Progenitor cell of endocrine pancreas (in vitro differentiated cells): ENCODE results near the gene PGPEP1. TPM values are rescaled to one million over a fixed set of nuclear protein-coding genes. Genes with fewer than 3 reads are reported as not detected.
A peak's percentile ranks its signal among the peaks of the same experiment; 100 is the strongest.
"Not testable (repeated sequence)": the region's sequence is repeated elsewhere in the genome, so short reads cannot be mapped to it uniquely, and the experiment has no call there.

ENCODE experiments used
- DNase-seq: peaks from one replicate; pipeline ENCODE4 v3.0.0; 2021; ENCODE audit warnings: low spot score; ENCODE audit not compliant: unreplicated experiment
- H3K27ac Mint-ChIP-seq: 2 replicates; pipeline ENCODE4 v1.8.0; 2021; ENCODE audit warnings: mild to moderate bottlenecking, moderate library complexity, mixed read lengths
- H3K27me3 Mint-ChIP-seq: 2 replicates; pipeline ENCODE4 v1.8.0; 2021; ENCODE audit warnings: mixed read lengths
- H3K36me3 Mint-ChIP-seq: 2 replicates; pipeline ENCODE4 v1.8.0; 2022; ENCODE audit warnings: mixed read lengths; ENCODE audit not compliant: insufficient read depth
- H3K4me1 Mint-ChIP-seq: 2 replicates; pipeline ENCODE4 v1.8.0; 2021; ENCODE audit warnings: low read depth, mixed read lengths
- H3K4me3 Mint-ChIP-seq: 2 replicates; pipeline ENCODE4 v1.8.0; 2021; ENCODE audit warnings: low read depth, mild to moderate bottlenecking, moderate library complexity, mixed read lengths
- H3K9me3 Mint-ChIP-seq: 2 replicates; pipeline ENCODE4 v1.8.0; 2021; ENCODE audit warnings: low read depth, mixed read lengths
- total RNA-seq: library from RNA; stranded (reverse); gene quantifications from 2 replicates; pipeline ENCODE4 v1.2.1, GENCODE V29; 2021
- TF ChIP-seq, protein P1 (sequence below): fragments of 200-600 bp; sonication (generic); IDR thresholded peaks from one replicate; pipeline ENCODE4 v1.5.0; 2021; ENCODE audit warnings: antibody characterized with exemption, mild to moderate bottlenecking; ENCODE audit not compliant: unreplicated experiment

The PGPEP1 gene
- total RNA-seq, 1 donor from 2014 or later, result 51.3 TPM

- H3K36me3 Mint-ChIP-seq, result no peaks in the 10 kb centered on the region
- DNase-seq, result no peak
- no peaks in the 10 kb centered on the region for H3K9me3 Mint-ChIP-seq
- no peaks in the 10 kb centered on the region for H3K27me3 Mint-ChIP-seq
- peak overlapping the region; percentile 87 for H3K27ac Mint-ChIP-seq
- TF ChIP-seq, protein P1, sequence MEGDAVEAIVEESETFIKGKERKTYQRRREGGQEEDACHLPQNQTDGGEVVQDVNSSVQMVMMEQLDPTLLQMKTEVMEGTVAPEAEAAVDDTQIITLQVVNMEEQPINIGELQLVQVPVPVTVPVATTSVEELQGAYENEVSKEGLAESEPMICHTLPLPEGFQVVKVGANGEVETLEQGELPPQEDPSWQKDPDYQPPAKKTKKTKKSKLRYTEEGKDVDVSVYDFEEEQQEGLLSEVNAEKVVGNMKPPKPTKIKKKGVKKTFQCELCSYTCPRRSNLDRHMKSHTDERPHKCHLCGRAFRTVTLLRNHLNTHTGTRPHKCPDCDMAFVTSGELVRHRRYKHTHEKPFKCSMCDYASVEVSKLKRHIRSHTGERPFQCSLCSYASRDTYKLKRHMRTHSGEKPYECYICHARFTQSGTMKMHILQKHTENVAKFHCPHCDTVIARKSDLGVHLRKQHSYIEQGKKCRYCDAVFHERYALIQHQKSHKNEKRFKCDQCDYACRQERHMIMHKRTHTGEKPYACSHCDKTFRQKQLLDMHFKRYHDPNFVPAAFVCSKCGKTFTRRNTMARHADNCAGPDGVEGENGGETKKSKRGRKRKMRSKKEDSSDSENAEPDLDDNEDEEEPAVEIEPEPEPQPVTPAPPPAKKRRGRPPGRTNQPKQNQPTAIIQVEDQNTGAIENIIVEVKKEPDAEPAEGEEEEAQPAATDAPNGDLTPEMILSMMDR, result no peak
- peaks cover 39% of the 10 kb centered on the region for H3K4me1 Mint-ChIP-seq
- H3K4me3 Mint-ChIP-seq, result peak overlapping the region; percentile 88
Observed at GRCh38 chr19:18321734-18322102, 18.7 kb upstream of the PGPEP1 start.

DNA sequence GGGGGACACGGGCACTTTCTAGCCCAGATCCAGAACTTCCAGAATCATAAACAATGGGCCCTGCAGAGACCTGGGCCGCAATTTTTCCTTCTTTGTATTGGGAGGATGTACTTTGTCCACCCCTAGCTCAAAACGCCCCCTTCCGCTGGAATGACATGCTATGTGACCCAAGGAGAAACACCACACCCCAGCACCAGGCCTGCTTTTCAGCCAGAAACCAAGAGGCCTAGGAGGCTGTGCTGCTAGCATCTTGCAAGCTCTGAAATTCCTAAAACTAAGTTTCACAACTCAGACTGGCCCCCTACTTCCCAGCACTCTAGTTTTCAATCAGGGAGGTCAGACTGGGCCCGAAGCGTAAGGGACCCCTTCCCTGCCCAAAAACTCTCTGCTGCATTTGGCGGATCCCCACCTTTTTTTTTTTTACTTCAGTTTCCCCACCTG lies 18.1 kb upstream of the PGPEP1 start:
- no peaks in the 10 kb centered on the region for H3K27me3 Mint-ChIP-seq
- H3K4me3 Mint-ChIP-seq, result peak overlapping the region; percentile 88
- H3K27ac Mint-ChIP-seq, result peak overlapping the region; percentile 87
- H3K9me3 Mint-ChIP-seq, result no peaks in the 10 kb centered on the region
- TF ChIP-seq, protein P1, result peak; percentile 34
- H3K36me3 Mint-ChIP-seq, result no peaks in the 10 kb centered on the region
- DNase-seq, result no peak
- peaks cover 39% of the 10 kb centered on the region for H3K4me1 Mint-ChIP-seq

DNA sequence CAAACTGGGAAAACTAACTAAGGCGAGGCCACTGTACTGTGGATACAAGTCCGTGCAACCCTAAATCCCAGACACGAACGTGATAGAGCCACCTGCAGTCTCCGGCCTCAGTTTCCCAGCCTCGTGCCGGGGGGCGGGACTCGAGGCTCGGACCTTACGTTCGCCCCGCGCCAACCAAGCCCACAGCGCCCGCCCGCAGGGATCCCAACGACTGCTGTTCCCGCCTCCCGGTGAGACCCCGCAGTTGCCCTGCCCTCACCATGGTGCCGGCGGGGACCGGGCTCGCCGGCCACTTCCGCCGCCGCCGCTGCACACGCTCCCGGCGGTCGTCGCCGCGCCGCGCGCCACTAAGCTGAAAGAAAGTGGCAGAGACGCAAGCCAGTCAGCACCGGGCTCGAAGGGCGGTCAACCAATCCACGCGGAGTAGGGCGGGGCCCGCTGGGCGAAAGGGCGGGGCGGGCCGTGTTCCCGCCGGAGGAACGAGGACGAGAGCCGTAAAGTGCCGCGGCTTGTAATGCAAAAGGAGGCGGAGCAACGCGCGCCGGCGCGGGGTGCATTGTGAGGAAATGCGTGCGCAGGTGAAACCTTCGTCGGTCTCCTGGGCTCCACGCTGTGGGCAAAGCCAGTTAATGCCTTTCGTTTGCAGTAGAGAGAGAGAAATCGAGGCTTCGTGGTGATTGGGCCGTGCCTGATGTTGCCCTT lies 17.5 kb upstream of the PGPEP1 start, which contains the start of gene LSM4:
Gene LSM4, minus strand, starts transcription at position 318 of the 702 bp plus-strand sequence. Its CDS starts 56 bp downstream, at position 262.
- peak within 1 kb of the TSS; percentile 88 for H3K4me3 Mint-ChIP-seq
- H3K9me3 Mint-ChIP-seq, result no peaks in the 10 kb centered on the region
- peaks cover 39% of the 10 kb centered on the region for H3K4me1 Mint-ChIP-seq
- TF ChIP-seq, protein P1, result peak; percentile 43
- DNase-seq, result peak; percentile 99
- H3K27me3 Mint-ChIP-seq, result no peaks in the 10 kb centered on the region
- peak within 1 kb of the TSS; percentile 98 for H3K27ac Mint-ChIP-seq
- no peaks in the 10 kb centered on the region for H3K36me3 Mint-ChIP-seq

GRCh38 chr19:18324373-18324731 lies 16.0 kb upstream of the PGPEP1 start:
- not testable (repeated sequence) for DNase-seq, H3K9me3 Mint-ChIP-seq, H3K4me3 Mint-ChIP-seq, H3K27me3 Mint-ChIP-seq, H3K36me3 Mint-ChIP-seq
- Mint-ChIP-seq H3K27ac (peak overlapping the region; percentile 98), H3K4me1 (peaks cover 45% of the 10 kb centered on the region)

DNA sequence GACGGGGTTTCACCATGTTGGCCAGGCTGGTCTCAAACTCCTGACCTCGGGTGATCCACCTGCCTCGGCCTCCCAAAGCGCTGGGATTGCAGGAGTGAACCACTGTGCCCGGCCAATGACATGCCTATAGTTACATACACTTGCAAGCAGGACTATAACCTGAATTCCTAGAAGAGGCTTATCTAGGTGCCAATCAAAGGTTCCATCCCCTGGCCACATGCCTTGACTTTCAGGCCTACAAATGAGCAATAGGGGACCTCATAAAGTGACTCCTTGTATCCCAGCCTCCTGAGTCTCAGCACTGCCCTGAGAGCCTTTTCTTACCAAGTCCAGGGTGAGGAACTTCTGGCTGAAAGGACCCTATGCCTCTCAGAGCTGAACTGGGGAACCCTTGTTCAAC lies 13.6 kb upstream of the PGPEP1 start:
- TF ChIP-seq, protein P1, result no peak
- no peak for DNase-seq
- Mint-ChIP-seq H3K4me3 (no peak overlapping the region), H3K27me3 (no peaks in the 10 kb centered on the region), H3K27ac (no peak overlapping the region), H3K36me3 (no peaks in the 10 kb centered on the region), H3K9me3 (no peaks in the 10 kb centered on the region), H3K4me1 (peaks cover 24% of the 10 kb centered on the region)
